Coronary artery (tissue), 2 donors: ENCODE data around the gene P3H2.
A peak's percentile ranks its signal among the peaks of the same experiment; 100 is the strongest.
"Not testable (repeated sequence)": the region's sequence is repeated elsewhere in the genome, so short reads cannot be mapped to it uniquely, and the experiment has no call there.

Experiments
- DNase-seq: peaks from one replicate; pipeline ENCODE4 v3.0.0-alpha.2; 2017; ENCODE audit warnings: low spot score
- H3K27ac ChIP-seq, 2 donors: fragments of 200-600 bp; sonication (generic); one replicate each; pipeline ENCODE4 v1.5.1; 2016 to 2019
- H3K4me3 ChIP-seq: fragments of 200-600 bp; sonication (generic); 2 replicates; pipeline ENCODE4 v1.5.1; 2016; ENCODE audit warnings: mild to moderate bottlenecking, moderate library complexity
- TF ChIP-seq, protein P1 (sequence below): fragments of 200-600 bp; sonication (generic); IDR thresholded peaks from one replicate; pipeline ENCODE4 v1.5.1; 2019; ENCODE audit warnings: antibody characterized with exemption

Gene P3H2

DNA sequence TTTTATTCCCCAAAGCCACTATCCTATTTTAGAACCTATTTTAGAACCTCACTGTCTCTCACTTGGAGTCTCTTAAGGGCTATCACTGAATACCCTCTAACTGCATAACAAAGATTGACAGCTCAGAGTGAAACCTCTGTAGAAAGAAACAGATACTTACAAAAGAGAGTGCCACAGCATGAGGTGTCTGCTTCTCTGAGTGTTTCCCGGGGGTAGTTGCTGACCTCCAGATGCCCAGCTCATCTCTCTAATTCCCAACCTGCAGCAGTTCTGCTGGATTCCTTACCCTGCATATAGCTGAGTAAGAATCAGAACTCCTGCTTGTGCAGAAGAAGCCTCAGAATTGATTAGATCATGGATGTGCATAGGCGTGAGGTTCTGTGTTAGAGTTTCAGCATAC, 34.5 kb downstream of the P3H2 start:
- no peak overlapping the region for H3K4me3 ChIP-seq
- TF ChIP-seq, protein P1, sequence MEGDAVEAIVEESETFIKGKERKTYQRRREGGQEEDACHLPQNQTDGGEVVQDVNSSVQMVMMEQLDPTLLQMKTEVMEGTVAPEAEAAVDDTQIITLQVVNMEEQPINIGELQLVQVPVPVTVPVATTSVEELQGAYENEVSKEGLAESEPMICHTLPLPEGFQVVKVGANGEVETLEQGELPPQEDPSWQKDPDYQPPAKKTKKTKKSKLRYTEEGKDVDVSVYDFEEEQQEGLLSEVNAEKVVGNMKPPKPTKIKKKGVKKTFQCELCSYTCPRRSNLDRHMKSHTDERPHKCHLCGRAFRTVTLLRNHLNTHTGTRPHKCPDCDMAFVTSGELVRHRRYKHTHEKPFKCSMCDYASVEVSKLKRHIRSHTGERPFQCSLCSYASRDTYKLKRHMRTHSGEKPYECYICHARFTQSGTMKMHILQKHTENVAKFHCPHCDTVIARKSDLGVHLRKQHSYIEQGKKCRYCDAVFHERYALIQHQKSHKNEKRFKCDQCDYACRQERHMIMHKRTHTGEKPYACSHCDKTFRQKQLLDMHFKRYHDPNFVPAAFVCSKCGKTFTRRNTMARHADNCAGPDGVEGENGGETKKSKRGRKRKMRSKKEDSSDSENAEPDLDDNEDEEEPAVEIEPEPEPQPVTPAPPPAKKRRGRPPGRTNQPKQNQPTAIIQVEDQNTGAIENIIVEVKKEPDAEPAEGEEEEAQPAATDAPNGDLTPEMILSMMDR = no peak
- DNase-seq = no peak
- no peak overlapping the region for H3K27ac ChIP-seq

DNA sequence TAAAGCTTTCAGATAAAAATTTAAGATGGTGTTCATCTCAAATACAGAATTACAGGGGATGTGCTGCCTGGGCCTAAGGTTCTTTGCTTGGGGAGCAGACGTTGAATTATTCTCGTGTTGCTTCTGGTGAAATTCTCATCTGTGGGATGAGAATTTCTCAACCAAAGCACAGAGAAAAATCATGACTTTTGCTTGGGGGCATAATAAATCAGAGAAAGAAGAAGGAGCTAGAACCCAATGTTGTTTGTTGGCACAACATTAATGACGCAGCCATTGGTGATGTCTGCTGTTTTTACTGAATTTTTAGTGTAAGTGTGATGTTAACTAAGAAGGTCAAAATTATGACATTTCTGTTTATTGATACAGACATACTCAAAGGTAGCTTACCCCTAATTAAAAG, 35.7 kb downstream of the P3H2 start:
- TF ChIP-seq, protein P1 = no peak
- no peak for DNase-seq
- Histone ChIP-seq H3K27ac (no peak overlapping the region), H3K4me3 (no peak overlapping the region)

DNA sequence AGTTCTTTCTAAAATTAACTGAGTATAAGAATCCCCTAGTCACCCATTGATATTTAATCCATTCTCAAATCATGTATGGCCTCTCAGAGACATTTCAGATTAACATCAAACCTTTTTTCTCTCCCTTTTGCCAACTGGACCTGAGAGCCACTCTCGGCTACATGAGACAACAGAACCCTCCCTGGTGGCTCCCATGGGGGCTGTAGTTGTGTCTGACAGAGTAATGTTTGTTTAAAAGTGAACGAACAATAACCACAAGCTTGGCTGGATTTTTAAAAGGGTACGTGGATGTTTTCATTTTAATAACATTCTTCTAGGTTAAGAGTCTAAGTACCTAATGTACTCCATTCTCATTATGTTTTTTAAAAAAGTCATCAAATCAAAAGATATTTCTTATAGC, 37.1 kb downstream of the P3H2 start:
- H3K27ac ChIP-seq = no peak overlapping the region
- DNase-seq = no peak
- TF ChIP-seq, protein P1 = no peak
- no peak overlapping the region for H3K4me3 ChIP-seq

DNA sequence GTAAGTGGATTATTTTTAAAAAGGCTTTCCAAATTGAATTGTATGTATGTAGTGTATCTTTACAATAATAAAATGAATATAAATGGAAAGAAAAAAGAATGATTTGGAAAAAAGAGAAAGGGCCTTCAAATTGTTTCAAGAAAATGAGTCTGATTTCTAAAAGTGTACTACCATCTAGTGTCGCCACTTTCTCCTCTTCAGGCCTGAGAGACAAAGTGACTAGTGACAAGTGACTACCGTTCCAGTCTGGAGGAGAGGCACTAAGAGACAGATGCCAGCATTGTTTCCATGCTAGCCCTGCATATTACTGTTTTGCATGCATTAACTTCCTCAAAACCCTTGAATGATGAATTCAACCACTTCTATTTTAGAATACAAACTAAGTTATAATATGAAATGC, 39.3 kb downstream of the P3H2 start:
- DNase-seq = no peak
- H3K4me3 ChIP-seq = no peak overlapping the region
- no peak overlapping the region for H3K27ac ChIP-seq
- TF ChIP-seq, protein P1 = no peak

DNA sequence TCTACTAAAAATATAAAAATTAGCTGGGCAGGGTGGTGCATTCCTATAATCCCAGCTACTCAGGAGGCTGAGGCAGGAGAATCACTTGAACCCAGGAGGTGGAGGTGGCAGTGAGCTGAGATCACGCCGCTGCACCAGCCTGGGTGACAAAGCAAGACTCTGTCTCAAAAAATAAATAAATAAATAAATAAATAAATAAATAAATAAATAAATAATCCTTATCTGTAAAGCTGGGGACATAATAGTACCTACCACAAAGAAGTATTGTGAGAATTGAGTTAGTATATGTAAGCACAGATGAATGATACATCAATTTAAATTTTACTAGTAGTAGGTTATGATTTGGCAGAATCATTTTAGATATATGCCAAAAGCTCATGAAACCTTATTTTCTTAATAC, 41.5 kb downstream of the P3H2 start:
- not testable (repeated sequence) for H3K27ac ChIP-seq, DNase-seq, H3K4me3 ChIP-seq

DNA sequence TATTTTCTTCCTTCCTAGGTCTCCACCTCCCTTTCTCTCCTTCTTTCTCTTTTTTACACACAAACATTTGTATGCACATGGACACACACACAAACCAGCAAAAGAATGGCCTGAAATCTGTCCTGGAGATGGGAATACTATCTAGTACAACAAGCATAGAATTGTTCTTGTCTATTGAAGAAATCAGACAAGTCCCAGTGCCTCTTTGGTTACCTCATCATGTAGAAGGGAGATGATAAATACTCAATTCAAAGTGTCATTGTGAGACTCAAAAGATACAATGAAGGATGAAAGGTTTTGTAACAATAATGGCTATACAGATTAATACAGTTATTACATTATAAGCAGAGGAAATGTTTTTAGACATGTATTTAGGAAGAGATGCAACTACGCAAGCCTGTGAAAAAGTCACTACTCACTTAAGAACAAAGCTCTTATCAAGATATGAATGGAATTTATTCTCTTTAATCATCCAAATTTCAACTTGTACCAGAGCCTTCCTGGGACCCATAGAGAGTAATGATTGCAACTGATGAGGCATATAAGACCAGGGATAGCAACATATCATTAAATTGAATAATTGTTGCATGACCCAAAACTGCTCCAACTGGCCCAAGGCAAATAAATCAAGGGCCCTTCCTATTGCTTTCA, 43.2 kb downstream of the P3H2 start:
- Histone ChIP-seq H3K27ac (peak overlapping the region; percentile 54 to 75), H3K4me3 (no peak overlapping the region)
- TF ChIP-seq, protein P1 = no peak
- no peak for DNase-seq

DNA sequence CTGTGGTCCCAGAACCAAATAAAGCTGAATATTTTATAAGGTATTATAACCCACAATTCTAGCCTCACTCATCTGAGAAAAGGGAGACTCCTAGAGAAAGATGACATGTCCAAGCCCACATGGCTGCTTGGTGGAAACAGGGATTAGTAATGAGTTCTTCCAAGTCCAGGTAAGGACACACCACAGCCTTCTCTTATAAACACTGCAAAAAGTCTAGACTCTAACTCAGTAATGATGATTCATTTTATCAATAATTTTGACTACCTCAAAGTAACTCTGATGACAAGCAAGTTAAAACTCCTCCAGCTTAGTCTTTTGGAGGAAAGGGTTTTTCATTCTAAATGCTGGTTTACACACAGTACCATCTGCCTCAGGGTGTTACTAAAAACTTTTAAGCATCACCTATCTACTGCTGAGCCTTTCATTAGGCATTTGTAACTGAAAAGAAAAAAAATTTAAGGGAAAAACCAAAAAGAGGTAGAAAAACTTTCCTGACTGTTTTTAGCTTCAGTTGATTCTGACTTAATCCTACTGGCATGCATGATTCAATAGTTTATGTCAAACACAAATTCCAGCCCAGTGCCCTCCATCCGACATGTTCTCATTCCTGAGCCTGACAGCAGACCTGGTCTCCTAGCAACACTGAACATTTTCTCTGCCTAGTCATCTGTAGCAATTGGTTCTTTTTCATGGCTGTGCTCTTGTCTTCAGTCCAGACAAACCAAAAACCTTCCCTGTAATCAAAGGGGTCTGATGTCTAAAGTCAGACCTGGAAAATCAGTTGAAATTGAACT, 43.9 kb downstream of the P3H2 start:
- H3K4me3 ChIP-seq = peak overlapping the region; percentile 25
- peak overlapping the region; percentile 77 to 86 for H3K27ac ChIP-seq
- peak; percentile 79 for DNase-seq
- TF ChIP-seq, protein P1 = no peak
